ENCODE results near the gene OR6K2.
"Not testable (repeated sequence)": the region's sequence is repeated elsewhere in the genome, so short reads cannot be mapped to it uniquely, and the experiment has no call there.

The OR6K2 gene, protein sequence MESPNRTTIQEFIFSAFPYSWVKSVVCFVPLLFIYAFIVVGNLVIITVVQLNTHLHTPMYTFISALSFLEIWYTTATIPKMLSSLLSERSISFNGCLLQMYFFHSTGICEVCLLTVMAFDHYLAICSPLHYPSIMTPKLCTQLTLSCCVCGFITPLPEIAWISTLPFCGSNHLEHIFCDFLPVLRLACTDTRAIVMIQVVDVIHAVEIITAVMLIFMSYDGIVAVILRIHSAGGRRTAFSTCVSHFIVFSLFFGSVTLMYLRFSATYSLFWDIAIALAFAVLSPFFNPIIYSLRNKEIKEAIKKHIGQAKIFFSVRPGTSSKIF

DNA sequence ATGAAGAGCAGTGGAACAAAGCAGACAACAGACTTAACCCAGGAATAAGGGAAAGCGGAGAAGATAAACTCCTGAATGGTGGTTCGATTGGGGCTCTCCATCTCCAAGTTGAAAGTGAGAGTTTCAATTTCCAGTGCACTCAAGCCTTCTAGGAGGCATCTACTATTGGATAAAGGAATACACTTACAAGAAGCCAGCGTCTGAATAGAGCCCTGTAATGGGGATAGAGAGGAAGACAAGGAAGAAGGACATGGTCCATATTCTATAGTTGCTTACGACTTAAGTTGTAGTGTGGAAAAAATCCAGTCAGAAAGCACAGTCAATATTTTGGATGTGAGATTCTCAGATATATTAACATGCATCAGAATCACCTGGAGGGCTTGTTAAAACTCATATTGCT, at the start of gene OR6K2:
OR6K2 (minus strand) TSS at position 101 of the 400 bp plus-strand sequence; CDS start at position 101, 0 bp downstream.
- no peak for DNase-seq (ENCODE audit: low read depth in 2 of 3, low spot score in 1 of 3)

GRCh38 chr1:158735848-158736247, 35.4 kb upstream of the OR6K2 start:
- no peak for DNase-seq (ENCODE audit: low read depth in 2 of 3, low spot score in 1 of 3)

- DNase-seq (ENCODE audit: low read depth in 2 of 3, low spot score in 1 of 3) = no peak
Observed at GRCh38 chr1:158732524-158732923, 32.1 kb upstream of the OR6K2 start.

- DNase-seq (ENCODE audit: low read depth in 2 of 3, low spot score in 1 of 3) = no peak
Observed at GRCh38 chr1:158731707-158732106, 31.3 kb upstream of the OR6K2 start.

DNA sequence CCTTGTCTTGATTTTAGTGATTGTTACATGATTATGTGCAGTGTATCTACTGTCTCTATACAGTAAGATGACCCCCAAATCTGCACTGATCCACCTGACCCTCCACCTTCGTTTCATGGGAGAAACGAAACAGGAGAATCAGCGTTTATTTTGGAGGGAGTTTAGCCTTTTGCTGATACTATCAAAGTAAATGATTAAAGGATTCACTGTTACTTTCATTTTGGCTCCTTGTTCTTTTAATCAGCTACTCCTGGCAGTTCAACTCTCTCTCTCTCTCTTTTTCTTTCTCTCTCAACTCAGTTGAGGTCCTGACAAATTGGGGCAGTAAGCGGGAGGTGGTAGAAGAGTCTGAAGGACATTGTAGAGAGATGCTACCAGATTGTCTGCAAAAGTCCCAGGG, 30.0 kb upstream of the OR6K2 start:
- DNase-seq (ENCODE audit: low read depth in 2 of 3, low spot score in 1 of 3) = no peak

DNA sequence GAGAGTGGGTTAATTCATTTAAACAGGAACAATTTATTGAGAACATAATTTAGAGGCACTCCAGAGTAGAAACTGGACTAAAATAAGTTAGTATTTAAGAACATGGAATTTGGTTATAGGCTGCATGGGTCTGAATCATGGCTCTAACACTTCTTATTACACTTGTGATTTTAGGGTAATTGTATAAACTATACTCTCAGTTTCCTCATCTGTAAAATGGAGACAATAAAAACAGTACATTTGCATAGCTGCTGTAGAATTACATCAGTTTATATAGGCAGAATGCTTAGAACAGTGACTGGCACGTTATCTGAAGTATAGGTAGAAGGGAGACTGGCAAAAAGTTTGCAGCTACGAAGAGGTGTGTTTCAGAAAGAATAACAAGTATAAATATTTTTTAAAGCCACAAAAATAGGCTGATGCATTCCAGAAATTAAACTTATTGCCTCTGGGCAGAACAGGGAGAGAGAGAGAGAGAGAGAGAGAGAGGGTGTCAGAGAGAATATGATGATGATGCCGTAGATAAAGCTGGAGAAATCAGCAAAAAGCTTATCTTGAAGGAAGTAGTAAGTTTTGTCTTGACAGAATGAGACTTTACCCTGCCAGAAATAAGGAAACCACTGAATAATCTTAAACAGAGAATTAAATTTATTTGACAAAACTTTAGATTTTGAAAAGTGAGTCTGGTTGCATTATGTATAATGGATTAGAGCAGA, 28.2 kb upstream of the OR6K2 start:
- DNase-seq (ENCODE audit: low read depth in 2 of 3, low spot score in 1 of 3) = no peak

GRCh38 chr1:158724442-158724841, 24.0 kb upstream of the OR6K2 start:
- no peak for DNase-seq (ENCODE audit: low read depth in 2 of 3, low spot score in 1 of 3)

DNA sequence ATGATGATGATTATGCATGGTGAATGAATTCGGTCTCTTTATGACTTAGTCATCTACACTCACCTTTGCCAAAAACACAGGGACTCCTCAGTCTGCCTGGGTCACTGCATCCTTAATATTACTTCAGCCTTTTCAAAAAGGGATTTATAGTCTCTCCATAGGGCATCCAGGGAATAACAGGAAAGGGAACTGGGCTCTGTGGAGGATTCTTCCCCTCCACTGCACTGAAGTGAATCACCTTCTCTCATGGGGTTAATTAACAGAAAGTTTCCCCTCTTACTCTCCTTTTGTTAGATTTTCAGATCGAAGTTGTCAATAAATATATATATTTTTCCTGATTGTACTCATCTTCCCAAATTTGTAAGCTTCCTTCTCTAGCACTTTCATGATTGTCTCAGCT, 20.2 kb upstream of the OR6K2 start, which contains the start of gene OR6K3:
OR6K3 (minus strand) TSS at position 101 of the 400 bp plus-strand sequence. CDS start 2,605 bp downstream, outside the sequence.
- DNase-seq (ENCODE audit: low read depth in 2 of 3, low spot score in 1 of 3) = no peak

DNA sequence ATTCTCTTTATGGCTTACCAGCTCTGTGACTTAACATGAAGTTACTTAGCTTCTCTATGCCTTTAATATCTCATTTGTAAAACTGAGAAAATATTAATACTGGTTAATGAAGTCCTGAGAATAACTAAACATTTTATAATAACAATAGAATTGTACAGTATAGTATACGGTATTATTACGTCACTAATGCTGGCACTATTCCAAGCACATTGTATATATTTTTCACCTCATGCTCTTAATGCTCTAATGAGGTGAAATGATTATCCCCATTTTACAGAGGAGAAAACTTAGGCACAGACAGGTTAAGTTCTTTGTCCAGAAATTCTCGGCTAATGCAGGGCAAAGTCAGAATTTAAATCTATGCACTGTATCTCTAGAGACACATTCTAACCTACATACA, 19.2 kb upstream of the OR6K2 start:
- DNase-seq (ENCODE audit: low read depth in 2 of 3, low spot score in 1 of 3) = no peak

DNA sequence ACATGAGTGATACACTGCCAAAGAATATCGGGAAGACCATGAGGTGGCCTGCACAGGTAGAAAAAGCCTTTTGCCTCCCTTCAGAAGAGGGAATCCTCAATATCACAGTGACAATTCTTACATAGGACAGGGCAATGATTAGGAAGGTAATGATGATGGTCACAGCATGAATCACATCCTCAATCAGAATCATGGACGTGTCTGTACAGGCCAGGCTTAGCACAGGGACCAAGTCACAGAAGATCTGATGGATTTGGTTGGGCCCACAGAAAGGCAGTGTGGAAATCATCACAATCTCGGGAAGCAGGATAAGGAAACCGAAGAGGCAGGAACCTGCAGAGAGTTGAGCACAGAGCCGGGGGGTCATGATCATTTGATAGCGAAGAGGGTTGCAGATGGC, 16.9 kb upstream of the OR6K2 start:
- no peak for DNase-seq (ENCODE audit: low read depth in 2 of 3, low spot score in 1 of 3)

GRCh38 chr1:158716335-158716734, 15.9 kb upstream of the OR6K2 start:
- no peak for DNase-seq (ENCODE audit: low read depth in 2 of 3, low spot score in 1 of 3)

DNA sequence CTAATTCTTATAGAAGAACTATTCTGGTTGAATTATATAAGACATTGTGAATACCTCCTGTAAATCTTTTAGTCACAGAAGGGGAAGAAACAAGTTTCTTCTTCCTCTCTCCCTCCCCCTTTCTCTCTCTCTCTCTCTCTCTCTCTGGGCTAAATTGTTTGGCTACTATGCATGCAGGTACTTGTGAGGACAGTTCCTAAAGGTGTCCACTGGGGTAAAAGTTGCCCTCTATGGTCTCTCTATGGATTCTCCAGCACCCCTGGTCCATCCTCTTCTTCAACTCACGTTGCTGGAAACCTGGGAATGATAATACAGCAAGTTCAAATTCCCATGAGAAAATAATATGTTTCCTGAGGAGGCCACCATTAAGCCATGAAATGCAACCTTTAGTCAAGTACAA, 14.3 kb upstream of the OR6K2 start:
- DNase-seq (ENCODE audit: low read depth in 2 of 3, low spot score in 1 of 3) = no peak

GRCh38 chr1:158711098-158711497, 10.6 kb upstream of the OR6K2 start:
- no peak for DNase-seq (ENCODE audit: low read depth in 2 of 3, low spot score in 1 of 3)

- DNase-seq (ENCODE audit: low read depth in 2 of 3, low spot score in 1 of 3) = no peak
Observed at GRCh38 chr1:158706096-158706495, 5.6 kb upstream of the OR6K2 start.

DNA sequence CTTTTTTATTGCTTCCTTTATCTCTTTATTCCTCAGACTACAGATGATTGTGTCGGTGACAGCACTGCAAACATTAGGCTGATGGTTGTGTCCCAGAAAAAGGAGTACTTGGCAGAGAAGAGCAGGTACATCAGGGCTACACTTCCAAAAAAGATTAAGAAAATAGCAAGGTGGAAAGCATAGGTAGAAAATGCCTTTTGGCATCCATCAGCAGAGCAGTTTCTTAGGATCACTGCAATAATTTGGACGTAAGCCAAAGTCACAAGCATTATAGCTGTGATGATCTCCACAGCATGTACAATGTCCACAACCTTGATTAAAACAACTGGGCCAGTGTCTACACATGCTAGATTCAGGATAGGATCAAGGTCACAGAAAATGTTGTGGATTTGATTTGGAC, 5.9 kb downstream of the OR6K2 start:
- no peak for DNase-seq (ENCODE audit: low read depth in 2 of 3, low spot score in 1 of 3)

- no peak for DNase-seq (ENCODE audit: low read depth in 2 of 3, low spot score in 1 of 3)
Observed at GRCh38 chr1:158692356-158692755, 8.1 kb downstream of the OR6K2 start.

DNA sequence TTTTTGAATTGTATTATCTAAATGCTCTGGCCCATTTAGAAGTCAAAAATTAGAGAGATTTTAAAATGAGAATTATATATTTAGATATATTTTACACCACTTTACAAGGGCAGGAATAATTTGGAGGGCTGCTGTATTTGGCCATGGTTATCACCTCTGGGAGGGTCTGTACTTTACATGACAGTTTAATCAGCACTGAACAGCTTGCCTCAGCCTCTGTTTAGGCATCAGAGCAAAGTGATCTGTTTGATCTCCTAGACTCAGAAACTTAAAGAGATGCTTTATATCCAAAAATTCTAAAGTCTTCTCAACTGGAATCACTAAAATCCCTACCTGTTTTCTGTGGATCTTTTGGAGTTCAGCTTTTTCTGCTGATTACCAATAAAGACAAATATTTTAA, 8.5 kb downstream of the OR6K2 start:
- DNase-seq (ENCODE audit: low read depth in 2 of 3, low spot score in 1 of 3) = no peak

DNA sequence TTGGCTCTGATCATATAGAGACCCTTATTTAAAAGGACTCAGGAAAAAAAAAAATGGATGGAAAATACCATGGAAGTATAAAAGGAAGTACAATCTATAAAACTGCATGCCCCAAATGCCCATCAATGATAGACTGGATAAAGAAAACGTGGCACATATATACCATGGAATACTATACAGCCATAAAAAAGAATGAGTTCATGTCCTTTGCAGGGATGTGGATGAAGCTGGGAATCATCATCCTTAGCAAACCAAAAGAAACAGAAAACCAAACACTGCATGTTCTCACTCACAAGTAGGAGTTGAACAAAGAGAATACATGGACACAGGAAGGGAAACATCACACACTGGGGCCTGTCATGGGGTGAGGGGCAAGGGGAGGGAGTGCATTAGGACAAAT, 9.3 kb downstream of the OR6K2 start:
- not testable (repeated sequence) for DNase-seq (ENCODE audit: low read depth in 2 of 3, low spot score in 1 of 3)

DNA sequence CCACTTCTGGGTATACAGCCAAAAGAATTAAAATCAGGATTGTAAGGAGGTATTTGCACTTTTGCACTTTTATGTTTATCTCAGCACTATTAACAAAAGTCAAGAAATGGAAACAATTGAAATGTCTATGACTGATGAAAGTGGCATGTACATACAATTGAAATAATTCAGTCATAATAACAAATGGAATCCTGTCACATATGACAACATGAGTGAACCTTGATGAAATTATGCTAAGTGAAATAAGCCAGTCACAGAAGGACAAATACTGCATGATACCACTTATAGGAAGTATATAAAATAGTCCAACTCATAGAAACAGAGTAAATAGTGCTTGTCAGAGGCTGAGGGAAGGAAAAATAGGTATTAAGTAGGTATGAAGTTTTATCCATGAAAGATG, 10.6 kb downstream of the OR6K2 start:
- no peak for DNase-seq (ENCODE audit: low read depth in 2 of 3, low spot score in 1 of 3)

DNA sequence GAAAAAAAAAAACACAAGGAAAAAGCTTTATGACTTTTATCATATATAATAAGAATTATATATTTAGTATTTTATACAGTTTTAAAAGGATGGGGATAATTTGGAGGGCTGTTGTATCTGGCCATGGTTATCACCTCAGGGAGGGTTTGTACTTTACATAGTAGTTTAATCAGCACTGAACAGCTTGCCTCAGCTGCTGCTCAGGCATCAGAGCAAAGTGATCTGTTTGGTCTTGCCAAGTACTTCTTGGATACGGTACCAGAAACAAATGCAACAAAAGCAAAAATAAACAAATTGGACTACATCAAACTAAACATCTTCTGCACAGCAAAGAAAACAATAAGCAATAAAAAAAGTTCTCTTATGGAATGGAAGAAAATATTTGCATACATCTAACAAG, 11.3 kb downstream of the OR6K2 start:
- DNase-seq (ENCODE audit: low read depth in 2 of 3, low spot score in 1 of 3) = no peak

DNA sequence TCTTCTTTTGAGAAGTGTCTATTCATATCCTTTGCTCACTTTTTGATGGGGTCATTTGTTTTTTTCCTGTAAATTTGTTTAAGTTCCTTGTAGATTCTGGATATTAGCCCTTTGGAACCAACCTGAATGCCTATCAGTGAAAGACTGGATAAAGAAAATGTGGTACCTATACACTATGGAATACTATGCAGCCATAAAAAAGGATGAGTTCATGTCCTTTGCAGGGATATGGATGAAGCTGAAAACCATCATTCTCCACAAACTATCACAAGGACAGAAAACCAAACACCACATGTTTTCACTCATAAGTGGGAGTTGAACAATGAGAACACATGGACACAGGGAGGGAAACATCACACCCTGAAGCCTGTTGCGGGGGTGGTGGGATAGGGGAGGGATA, 12.1 kb downstream of the OR6K2 start:
- not testable (repeated sequence) for DNase-seq (ENCODE audit: low read depth in 2 of 3, low spot score in 1 of 3)

DNA sequence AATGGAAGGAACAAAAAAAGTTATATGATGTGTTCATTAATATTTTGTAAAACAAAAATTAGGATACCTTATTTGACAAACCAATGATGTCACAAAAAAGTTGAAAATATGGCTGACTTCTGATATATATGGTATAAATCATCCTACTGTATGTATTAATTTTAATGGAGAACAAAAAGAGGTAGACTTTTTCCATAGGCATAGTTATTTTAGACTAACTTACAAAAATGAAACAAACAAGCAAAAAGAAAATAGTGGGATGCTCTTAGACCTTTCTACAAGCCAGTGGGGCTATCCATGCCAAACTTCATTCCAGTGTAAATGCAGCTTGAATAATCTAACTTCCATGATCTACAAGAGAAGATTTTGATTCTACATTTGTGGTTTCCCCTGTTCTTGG, 13.4 kb downstream of the OR6K2 start:
- DNase-seq (ENCODE audit: low read depth in 2 of 3, low spot score in 1 of 3) = no peak
